Esophagus squamous epithelium (tissue), 4 donors: ENCODE data around the gene MAN1B1.

Source experiments
- CTCF ChIP-seq, 6 experiments: fragments of 450-650 bp in 4 of 6; fragments of 200-600 bp in 2 of 6; sonication (generic) in 2 of 6; IDR thresholded peaks; one replicate each; pipeline ENCODE4 v1.5.1; 2016 to 2019; ENCODE audit warnings: antibody characterized with exemption in 6 of 6, mild to moderate bottlenecking in 4 of 6, moderate library complexity in 4 of 6
- POLR2A ChIP-seq, 4 donors: fragments of 450-650 bp; IDR thresholded peaks; one replicate each; pipeline ENCODE4 v1.6.1; 2017; ENCODE audit warnings: antibody characterized with exemption in 4 of 4, mild to moderate bottlenecking in 4 of 4, moderate library complexity in 3 of 4

- TF ChIP-seq CTCF (IDR thresholded peaks at IDR 0.05) (peak in 3 of 6 experiments; percentile 9 to 19 (median 15)), POLR2A (IDR thresholded peaks at IDR 0.05) (no peak)
Measured at GRCh38 chr9:137095664-137096517, 9.1 kb downstream of the MAN1B1 start.
